Measurements from ENCODE around the gene ECHS1.

Gene ECHS1

DNA sequence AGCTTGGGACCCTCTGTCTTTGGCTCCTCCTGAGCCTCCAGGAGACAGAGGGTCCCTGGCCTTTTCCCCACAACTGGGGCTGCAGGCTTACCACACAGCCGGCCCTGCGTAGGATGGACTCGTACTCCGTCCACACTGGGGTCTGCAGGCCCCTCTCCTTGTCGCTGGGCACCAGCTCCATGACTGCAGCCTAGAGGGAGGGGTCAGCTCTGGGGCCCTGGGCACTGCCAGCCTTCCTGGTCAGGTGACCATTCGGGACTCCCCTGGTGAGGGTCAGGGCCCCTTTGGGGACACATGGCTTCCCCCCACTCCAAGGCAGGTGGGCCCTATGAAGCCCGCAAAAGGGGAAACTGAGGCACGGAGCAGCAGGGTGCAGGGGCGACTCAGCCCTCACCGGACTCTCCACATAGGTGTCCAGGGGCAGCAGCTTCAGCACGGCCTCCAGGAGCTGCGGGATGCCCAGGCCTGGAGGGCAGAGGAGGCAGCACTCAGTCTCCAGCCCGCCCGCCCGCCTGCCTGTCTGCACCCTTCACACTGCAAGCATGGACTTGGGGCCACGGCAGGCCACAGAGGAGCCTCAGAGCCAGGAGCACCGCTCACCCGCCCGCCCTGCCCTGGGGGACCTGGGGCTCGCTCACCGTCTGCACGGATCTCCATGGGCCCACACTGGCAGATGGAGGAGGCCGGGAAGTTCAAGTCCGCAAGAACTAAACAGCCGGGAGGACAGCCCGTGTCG is 16.4 kb downstream of the ECHS1 start:
- DNase-seq, result no peak

DNA sequence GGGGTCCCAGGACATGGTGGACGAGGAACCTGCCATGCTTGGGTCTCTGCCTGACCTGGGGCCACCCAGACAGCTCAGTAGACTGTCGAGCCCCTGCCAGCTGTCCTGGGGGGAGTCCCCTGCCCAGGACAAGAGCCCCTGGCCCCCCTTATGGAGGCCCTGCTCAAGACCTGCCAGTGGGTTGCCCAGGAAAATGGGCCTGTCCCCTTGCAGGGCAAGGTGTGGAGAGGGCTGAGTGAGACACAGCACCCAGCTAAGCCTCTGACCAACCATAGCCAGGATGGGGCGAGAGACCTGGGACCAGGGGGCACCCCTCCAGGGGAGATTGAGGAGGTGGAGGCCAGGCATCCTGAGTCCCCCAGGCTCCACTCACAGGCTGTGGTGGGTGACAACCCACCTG is 17.2 kb downstream of the ECHS1 start:
- DNase-seq, result no peak

DNA sequence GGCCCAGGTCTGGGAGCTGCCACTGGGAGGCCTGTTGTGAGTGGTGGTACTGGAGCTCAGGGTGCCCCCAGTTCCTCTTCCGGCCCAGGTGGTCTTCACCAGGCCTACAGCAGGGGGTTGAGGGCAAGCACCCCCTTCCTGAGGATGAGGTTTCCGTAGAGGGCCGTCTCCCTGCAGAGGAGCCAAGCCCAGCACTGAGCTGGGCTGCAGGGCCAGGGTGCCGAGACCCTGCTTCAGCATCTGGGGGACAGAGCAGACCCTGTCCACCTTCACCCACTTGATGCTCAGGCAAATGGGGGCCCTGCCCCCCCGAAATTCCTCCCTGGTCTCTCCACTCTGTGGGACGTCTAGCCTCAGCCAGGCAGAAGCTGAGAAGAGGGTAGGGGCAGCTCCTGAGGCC is 17.9 kb downstream of the ECHS1 start:
- DNase-seq, result no peak

DNA sequence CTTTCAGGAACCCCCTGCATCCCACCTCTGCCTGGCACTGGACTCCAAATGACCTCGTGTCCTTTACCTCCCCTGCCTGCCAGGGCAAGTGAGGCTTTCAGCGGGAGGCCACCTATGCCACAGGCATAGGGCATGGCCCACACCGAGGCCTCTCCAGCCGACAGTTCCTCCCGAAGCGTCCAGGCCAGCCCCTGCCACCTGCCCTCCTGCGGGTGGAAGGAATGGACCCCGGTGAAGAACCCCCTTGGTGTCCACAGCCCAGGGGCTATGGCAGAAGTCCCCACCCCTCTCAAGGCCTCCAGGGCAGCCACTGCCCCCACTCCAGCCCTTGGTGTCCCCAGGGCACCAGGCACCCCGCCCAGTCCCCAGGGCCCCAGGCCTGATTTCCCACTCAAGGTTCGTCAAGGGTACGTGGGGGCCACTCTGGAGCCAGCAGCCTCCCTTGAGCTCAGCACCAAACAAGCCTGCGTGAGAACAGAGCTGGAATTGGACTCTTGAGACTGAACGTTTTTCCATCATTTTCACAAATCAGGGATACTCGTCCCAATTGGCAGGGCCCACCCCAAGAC is 18.4 kb downstream of the ECHS1 start:
- DNase-seq, result no peak

DNA sequence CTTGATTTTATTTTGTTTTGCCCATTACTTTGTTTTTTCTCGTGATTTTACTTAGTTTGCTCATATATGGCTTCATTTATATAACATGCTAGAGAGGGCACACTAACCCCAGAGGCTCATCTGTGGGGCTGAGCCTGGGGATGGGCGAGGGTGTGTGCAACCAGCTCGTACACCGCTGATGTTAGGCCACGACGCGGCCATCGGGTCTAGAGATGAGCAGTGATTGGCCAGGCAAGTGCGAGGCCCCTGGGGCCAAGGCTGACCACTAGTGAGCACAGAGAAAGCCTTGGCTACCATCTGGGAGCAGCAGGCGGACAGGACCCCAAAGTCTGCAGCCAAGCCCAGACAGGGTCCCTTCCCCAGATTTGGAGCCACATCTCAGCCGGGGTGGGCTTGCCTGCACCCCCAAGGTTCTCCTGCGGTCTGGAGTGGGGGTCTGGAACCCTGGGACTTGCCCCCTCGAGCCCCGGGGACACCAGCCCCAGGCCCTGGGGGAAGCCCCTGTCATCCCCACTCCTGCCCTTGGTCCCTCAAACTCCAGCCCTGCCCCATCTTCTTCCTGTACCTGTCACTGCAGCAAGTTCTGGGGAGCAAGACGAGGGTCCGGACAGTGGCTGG is 19.1 kb downstream of the ECHS1 start:
- no peak for DNase-seq

DNA sequence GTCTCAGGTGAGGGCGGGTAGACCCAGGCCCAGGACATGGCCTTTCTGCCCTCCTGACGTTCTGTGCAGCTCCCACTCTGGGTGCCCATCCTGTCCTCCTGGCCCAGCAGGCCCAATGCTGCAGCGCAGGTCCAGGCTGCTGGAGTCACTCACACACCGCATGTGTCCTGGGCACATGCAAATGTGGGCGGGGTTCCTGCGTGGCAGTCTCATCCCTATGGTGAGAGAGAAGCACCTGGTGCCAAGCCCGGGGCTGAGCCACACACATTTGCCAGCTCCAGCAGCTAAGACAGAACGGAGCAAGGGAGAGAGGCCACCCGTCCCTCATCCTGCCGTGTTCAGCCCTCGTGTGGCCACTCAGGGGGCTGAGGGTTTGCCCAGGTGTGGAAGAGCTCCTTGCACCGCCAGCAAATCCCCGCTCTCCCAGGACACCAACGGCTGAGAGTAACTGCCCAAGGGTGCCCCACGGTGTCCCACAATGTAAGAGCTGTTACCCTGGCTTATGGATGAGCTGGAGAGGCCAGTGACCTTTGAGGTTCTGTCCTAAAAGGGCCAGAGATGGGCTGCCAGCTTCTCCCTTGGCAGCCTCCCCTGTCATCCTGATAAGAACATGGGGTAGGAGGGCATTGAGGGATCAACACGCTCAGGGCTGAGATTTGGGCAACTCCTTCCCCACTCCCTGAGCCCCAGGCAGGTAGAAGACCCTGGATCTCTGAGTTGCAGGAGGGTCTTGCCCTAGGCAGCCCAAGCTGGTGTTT is 19.8 kb downstream of the ECHS1 start:
- no peak for DNase-seq

DNA sequence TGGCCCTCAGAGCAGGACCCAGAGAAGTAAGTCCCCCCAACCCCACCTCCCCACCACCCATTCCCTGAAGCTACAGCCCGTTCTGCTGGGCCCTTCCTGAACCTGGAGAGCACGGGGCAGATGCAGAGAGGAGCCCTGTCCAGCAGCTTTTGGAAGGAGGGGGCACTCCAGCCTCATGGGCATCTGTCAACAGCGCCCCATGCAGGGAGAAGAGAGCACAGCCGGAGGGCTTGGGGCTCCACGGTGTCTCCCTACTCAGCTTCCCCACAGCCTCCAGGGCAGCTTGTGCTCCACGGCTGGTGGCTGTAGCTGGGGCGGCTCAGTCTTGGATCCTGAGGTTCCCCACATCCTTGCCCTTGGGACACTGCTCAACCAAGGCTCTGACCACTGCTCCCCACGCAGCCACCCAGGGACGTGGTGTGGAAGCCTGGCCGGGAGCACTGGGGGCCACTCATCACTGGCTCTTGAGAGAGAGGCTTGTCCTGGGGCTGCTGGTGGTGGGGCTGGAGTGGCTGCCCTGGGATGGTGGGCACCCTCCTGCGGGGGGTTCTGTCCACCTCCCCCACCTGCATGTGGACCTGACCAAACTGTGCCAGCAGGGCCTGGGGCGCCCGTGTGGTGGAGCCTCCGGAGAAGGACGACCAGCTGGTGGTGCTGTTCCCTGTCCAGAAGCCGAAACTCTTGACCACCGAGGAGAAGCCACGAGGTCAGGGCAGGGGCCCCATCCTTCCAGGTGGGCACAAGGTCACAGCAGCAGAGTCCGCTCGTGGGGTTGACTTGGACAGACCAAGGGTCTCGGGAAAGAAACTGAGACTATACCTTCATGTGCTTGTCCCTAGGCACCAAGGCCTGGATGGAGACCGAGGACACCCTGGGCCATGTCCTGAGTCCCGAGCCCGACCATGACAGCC is 21.5 kb downstream of the ECHS1 start:
- no peak for DNase-seq

DNA sequence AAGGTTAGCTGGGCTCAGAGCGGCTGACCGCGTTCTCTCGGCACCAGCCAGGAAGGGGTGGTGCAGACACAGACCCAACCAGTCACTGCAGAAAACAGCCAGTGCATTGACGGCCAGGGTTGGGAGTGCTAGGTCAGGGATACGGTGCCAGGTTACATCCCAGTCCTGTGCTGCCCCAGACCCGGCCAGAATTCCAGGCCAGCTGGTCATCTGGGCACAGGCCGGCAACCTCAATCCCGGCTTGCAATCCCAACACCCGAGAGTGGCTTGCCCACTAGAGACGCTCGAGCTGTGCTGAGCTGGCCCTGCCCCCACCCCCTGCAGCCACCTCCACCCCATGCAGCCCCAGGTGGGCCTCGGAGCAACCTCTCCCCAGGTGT is 22.2 kb downstream of the ECHS1 start:
- DNase-seq, result no peak

DNA sequence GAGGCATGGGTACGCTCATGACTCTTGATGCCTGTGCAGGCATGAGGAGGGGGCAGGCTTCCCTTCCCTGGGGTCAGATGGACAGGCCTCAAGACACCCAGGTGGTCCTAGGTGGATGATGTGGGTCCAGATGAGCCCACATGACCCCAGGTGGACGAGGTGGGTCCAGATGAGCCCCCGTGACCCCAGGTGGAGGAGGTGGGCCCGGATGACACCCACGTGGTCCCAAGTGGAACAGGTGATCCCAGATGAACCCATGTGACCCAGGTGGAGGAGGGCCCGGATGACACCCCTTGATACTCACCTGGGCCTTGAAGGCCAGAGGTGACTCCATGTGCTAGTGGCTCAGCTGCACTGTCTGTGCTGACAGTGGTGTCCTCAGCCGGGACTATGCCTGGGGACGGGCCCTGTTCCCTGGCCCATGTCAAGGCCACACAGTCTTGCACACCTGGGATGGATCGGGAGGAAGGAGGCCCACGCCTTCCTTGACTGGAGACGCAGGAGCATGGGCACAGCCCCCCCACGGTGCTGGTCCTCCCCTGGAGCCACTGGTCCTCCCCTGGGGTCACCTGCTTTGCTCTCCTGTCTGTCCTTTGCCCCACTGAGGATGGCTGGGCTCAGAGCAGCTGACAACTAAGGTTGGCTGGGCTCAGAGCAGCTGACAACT is 22.7 kb downstream of the ECHS1 start:
- no peak for DNase-seq

DNA sequence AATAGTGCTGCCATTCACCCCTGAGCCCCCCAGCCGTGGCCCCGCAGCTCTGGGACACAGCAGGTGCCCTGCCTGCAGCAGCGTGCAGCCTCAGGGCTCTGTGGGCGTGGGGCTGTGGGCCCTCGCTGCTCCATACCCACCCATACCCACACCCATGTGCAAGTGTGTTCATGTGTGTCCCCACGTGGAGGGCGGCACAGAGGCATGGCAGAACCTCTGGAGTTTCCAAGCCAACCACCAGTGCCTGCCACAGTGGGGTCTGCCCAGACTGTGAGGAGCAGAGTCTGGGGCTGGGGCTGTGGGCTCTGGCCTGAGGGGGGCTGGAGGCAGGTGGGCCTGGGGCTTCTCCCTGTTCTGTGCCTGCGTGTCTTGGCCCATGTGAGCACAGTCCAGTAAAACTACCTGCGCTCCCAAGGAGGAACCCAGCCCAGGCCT is 23.6 kb downstream of the ECHS1 start:
- no peak for DNase-seq

DNA sequence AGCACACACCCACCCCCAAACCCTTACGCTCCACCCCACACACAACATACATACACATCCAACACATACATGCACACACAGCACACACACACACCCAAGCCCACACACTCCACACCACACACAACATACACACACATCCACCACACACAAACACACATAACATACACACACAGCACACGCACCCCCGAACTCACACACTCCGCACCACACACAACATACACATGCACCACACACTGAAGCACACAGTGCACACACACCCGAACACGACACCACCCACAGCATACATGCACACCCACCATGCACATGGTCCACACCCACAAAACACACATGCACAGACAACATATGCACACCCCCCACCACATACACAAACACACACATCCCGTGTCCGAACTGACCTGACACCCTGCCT is 24.0 kb downstream of the ECHS1 start:
- no peak for DNase-seq

DNA sequence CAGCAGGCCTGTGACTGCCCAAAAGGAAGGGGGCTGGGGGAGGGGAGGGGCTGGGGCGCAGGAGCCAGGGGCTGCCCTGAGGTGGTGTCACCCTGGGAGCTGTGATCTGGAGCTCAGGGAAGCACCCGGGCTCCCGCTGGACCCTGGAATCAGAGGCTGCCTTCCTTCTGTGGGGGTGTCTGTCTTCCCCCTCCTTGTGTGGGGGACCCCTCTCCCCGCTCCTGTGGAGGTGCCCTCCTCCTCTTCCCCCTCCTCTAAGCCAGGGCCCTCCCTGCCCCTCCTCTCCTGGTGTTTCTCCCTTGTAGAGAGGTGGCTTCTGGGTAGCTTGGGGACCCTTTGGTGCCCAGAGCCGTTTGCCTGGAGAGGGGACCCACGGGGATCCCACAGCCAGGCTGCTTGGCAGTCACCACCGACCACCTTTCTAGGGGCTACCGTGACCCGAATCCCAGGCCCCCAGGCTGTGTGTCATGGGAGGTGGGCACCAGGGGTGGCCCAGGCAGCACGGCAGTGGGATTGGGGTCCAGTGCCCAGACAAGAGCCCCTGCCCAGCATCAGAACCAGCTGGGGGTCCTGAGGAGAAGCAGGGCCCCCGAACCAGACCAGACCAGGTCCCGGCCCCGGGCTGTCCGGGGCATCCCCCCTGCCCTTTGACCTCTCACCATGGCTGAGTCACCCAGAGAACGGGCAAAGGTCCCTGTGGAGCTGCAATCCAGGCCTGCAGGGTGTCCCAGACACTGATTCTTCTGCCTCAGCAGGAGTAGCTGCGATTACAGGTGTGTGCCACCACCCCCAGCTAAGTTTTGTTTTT is 25.2 kb downstream of the ECHS1 start:
- no peak for DNase-seq

DNA sequence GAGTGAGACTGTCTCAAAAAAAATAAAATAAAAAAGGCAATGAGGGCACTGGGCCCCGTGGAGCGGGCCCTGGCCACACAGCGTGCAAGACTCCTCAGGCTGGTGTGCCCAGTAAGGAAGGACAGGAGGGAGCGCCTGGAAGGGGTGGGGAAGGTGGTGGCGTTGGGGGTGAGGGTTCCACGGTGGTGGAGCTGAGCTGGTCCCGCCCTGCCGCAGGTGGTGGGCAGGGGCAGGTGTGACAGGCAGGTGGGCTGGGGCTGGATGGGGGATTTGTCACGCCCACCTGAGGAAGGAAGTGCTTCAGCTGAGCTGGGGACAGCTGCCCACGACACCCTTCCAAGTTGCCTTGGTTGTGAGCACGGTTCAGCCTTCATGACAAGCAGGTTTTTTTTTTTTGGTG is 26.7 kb downstream of the ECHS1 start:
- DNase-seq, result no peak

DNA sequence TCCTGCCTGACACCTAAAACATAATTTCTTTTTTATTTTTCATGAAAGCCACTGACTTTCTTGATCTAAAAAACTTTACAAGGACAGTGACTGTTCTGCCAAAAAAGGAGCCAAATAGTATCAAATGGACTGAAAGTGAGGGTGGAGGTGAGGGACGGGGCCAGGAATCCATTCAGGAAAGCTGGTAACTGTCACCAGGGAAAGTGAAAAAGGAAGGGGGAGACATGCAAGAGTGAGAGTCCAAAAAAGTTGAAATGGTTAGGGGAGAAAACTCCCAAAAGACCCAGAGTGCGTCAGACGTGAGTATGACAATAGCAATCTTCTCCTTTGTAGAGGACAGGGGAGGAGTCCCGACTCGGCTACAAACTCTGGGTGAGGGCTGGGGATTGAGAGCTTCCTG is 28.9 kb downstream of the ECHS1 start:
- no peak for DNase-seq

DNA sequence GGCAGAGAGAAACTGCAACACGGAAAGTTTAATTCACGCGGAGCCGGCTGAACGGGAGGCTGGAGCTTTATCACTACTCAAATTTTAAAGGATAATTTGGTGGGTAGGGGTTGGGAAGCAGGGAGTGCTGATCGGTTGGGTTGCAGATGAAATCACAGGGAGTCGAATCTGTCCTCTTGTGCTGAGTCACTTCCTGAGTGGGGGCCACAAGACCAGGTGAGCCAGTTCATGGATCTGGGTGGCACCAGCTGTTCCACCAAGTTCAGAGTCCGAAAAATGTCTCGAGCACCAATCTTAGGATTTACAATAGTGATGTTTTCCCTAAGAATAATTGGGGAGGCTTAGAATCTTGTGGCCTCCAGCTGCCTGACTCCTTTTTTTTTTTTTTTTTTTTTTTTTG is 29.6 kb downstream of the ECHS1 start:
- DNase-seq, result no peak

DNA sequence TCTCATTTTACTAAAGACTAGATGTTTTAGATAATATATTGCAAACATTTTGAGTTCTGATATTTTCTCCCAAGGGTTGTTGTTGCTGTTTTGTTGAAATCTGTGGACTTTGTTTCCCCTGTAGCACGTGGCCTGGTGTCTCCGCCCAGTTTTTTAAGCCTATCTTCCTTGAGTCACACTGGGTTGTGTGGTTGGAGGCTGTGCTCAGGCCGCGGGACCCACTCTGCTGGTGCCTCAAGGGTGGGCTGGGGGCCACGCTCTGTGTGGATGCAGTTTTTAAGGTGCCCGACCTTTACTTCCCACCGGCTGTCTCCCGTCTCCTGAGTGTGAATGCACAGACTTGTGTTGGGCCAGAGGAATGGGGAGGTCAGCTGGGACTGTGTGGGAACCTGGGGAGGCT is 30.2 kb downstream of the ECHS1 start:
- DNase-seq, result no peak

DNA sequence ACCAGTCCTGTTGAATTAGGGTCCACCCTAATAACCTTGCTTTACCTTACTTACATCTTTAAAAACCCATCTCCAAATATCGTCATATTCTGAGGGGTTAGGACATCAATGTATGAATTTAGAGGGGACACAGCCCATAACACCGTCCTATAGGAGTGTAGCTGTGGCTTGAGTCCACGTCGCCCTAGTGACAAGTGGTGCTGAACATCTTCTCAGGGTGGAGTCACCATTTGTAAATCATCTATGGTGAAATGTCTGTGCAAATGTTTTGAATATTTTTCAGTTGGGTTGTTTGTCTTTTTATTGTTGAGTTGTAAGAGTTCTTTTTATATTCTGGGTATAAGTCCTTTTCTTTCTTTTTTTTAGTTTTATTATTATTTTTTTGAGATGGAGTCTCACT is 31.2 kb downstream of the ECHS1 start:
- DNase-seq, result no peak

DNA sequence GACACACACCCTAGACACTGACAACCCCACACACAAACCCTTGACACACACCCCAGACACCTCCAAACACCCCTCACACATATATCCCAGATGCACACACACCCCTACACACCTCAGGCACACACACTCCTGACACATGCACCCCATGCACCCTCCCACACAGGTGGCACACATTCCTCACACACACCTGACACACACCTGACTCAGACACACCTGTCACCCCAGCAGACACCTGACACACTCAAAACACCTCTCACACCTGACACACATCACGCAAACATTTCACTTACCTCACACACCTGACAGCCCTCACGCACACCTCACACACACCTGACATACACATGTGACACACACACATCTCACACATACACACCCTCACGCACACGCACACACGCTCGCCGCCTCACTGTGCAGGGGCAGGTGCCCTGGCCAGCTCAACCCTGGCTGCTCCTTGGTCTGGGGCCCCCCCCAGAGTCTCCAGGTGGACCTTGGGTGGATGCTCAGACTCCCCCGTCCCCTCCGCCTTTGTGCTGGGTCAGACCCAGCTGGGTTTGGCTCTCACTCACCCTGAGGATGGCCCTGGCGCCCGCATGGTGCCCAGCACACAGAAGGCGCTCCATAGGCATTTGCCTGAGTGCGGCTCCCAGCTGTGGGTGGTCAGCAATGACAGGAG is 33.3 kb downstream of the ECHS1 start:
- DNase-seq, result no peak

DNA sequence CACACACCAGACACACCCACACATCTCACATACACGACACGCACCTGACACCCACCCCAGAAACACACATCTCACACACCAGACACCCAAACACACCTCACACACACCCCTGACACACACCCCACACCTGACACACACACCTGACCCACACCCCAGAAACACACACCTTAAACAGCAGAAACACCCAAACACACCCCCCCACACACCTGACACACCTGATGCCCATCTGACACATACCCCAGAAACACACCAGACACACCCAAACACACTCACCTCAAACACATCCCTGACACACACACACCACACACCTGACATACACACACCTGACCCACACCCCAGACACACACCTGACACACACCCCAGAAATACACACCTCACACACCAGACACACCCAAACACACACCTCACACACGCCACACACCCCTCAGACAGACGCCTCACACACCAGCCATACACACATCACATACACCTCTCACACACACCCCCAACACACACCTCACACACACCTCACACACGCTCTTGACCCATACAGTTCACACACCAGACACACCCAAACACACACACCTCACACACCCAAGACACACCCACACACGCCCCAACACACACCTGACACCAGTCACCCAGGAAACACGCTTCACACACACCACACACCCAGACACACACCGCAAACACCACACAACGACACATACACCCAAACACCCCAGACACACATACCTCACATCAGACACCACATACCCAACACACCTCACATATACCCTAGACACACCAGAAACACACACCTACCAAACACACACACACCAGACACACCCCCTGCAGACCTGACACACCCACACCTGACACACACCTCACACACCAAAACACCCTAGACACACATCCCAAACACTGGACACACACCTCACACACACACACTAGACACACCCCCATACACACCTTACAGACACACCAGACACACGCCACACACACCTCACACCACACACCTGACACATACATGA is 34.8 kb downstream of the ECHS1 start:
- no peak for DNase-seq

DNA sequence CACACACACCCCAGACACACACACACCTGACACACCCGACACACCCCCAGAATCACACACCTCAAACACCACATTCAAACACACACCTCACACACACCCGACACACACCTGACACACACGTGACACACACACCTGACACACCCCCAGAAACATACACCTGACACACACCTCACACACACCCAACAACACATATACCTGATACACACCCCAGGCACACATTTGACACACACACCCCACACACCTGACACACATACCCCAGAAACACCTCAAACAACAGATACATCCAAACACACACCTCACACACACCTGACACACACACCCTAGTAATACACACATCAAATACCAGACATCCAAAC is 35.8 kb downstream of the ECHS1 start:
- DNase-seq, result no peak

Data from fibroblast of skin of right quadriceps (primary cell).